Skeletal muscle tissue (tissue), 4 donors: ENCODE measurements around the gene CDS2. TPM values are rescaled to one million over a fixed set of nuclear protein-coding genes. Genes with fewer than 3 reads are reported as not detected.

ENCODE experiments used
- H3K27ac ChIP-seq: one replicate; pipeline ENCODE4 v1.7.0; 2013; ENCODE audit warnings: mild to moderate bottlenecking, low read depth, low read length, inconsistent platforms
- H3K27me3 ChIP-seq, 3 donors: one replicate each; pipeline ENCODE4 v1.7.0; 2013; ENCODE audit warnings: low read length in 3 of 3; ENCODE audit not compliant: control insufficient read depth in 3 of 3, insufficient read depth in 3 of 3
- H3K36me3 ChIP-seq, 3 donors: one replicate each; pipeline ENCODE4 v1.7.0; 2013; ENCODE audit warnings: low read length in 3 of 3; ENCODE audit not compliant: control insufficient read depth in 3 of 3, insufficient read depth in 3 of 3
- H3K4me1 ChIP-seq, 3 donors: one replicate each; pipeline ENCODE4 v1.7.0; 2013; ENCODE audit warnings: low read length in 3 of 3, mild to moderate bottlenecking in 3 of 3; ENCODE audit not compliant: control insufficient read depth in 3 of 3, insufficient read depth in 3 of 3
- H3K4me3 ChIP-seq, 3 donors: one replicate each; pipeline ENCODE4 v1.7.0; 2013; ENCODE audit warnings: low read length in 3 of 3
- H3K9ac ChIP-seq, 3 donors: one replicate each; pipeline ENCODE4 v1.7.0; 2013; ENCODE audit warnings: low read length in 3 of 3, mild to moderate bottlenecking in 3 of 3, moderate library complexity in 2 of 3, low read depth in 1 of 3
- H3K9me3 ChIP-seq, 3 donors: one replicate each; pipeline ENCODE4 v1.7.0; 2013; ENCODE audit warnings: low read length in 3 of 3; ENCODE audit not compliant: control insufficient read depth in 3 of 3
- total RNA-seq: library from RNA; depleted of rRNA; stranded (reverse); fragments of >200 nt; gene quantifications from one replicate; pipeline ENCODE4 v1.2.3, GENCODE V29; 2014
- donor health status: Osteomylitis.

CDS2 gene
- total RNA-seq, 1 donor from 2014 or later = 27.1 TPM

DNA sequence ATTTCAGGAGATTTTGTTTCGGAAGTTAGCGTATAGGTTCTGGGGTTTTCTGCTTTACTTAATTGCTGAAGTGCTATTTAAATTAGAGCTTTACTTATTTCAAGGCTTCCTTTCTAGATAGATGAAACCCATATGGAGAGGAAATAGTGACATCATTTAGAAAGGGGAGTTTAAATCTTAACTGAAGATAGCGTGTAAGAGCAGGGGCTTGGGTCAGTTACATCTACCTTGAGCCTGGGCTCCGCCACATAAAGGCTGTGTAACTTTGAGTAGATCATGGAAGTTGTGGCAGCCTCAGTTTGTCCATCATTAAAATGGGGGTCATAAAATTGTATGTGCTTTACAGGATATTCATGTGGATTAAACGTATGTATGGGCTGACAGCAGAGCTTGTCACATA, 4.7 kb downstream of the CDS2 start:
- Histone ChIP-seq H3K27ac (peak overlapping the region; percentile 21), H3K9me3 (no peaks in the 10 kb centered on the region), H3K4me1 (peaks cover 34 to 41% (median 34%) of the 10 kb centered on the region in 3 donors), H3K9ac (peak overlapping the region in 1 of 3 donors; percentile 19), H3K36me3 (peaks cover 0 to 4% (median 0%) of the 10 kb centered on the region in 3 donors), H3K27me3 (no peaks in the 10 kb centered on the region), H3K4me3 (peak overlapping the region in 1 of 3 donors; percentile 57)

DNA sequence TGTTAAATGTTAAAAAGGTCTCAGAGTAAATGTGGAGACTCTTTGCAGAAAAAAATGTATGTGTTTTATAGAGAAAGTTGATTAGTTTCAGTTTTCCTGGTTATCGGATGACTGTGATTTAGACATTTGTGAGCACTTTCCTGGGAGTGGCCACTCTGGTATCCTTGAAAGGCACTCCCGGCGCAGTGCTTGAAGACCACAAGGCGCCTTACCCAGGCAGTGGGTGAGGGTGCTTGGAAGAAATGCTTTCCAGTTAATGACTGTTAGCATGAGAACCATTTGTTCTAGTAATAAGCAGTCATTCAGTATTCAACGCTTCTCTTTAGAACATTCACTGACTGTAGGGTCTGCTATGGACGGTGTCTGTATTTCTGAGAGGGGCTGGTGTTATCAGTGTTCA, 7.2 kb downstream of the CDS2 start:
- no peaks in the 10 kb centered on the region for H3K9me3 ChIP-seq
- no peak overlapping the region for H3K27ac ChIP-seq
- peaks cover 16 to 24% (median 23%) of the 10 kb centered on the region in 3 donors for H3K4me1 ChIP-seq
- no peaks in the 10 kb centered on the region for H3K27me3 ChIP-seq
- no peaks in the 10 kb centered on the region for H3K36me3 ChIP-seq
- H3K9ac ChIP-seq = no peak overlapping the region
- no peak overlapping the region for H3K4me3 ChIP-seq

GRCh38 chr20:5135363-5136012, 8.7 kb downstream of the CDS2 start:
- peak overlapping the region in 1 of 3 donors; percentile 10 for H3K4me3 ChIP-seq
- peaks cover 16 to 24% (median 23%) of the 10 kb centered on the region in 3 donors for H3K4me1 ChIP-seq
- no peaks in the 10 kb centered on the region for H3K9me3 ChIP-seq
- H3K27ac ChIP-seq = peak overlapping the region; percentile 50
- peak overlapping the region; percentile 10 to 51 (median 14) for H3K9ac ChIP-seq
- H3K36me3 ChIP-seq = no peaks in the 10 kb centered on the region
- no peaks in the 10 kb centered on the region for H3K27me3 ChIP-seq

GRCh38 chr20:5136096-5136495, 9.3 kb downstream of the CDS2 start:
- Histone ChIP-seq H3K4me3 (no peak overlapping the region), H3K9ac (peak overlapping the region in 1 of 3 donors; percentile 51), H3K4me1 (peaks cover 18 to 24% (median 23%) of the 10 kb centered on the region in 3 donors), H3K36me3 (no peaks in the 10 kb centered on the region), H3K27ac (peak overlapping the region; percentile 50), H3K27me3 (no peaks in the 10 kb centered on the region), H3K9me3 (no peaks in the 10 kb centered on the region)

DNA sequence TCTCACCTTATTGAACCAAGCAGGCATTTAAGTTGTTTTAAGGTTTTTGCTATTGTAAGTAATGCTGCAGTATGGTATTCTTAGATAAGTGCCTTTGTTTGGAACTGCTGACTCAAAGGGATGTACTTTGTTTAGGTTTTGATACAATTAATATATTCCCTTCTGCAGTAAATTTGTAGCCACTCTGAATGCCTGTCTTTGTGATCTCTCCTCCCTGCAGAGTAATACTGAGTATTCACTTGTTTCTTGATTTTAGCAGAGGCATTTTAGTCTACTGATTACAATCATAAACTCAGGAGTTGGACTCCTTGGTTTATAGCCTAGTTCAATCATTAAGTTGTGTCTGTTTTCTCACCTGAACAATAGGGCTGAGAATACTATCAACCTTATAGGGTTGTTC, 13.4 kb downstream of the CDS2 start:
- H3K9ac ChIP-seq = no peak overlapping the region
- no peak overlapping the region for H3K27ac ChIP-seq
- H3K27me3 ChIP-seq = no peaks in the 10 kb centered on the region
- no peaks in the 10 kb centered on the region for H3K36me3 ChIP-seq
- peaks cover 14 to 35% (median 34%) of the 10 kb centered on the region in 3 donors for H3K4me1 ChIP-seq
- no peak overlapping the region for H3K4me3 ChIP-seq
- H3K9me3 ChIP-seq = no peaks in the 10 kb centered on the region

DNA sequence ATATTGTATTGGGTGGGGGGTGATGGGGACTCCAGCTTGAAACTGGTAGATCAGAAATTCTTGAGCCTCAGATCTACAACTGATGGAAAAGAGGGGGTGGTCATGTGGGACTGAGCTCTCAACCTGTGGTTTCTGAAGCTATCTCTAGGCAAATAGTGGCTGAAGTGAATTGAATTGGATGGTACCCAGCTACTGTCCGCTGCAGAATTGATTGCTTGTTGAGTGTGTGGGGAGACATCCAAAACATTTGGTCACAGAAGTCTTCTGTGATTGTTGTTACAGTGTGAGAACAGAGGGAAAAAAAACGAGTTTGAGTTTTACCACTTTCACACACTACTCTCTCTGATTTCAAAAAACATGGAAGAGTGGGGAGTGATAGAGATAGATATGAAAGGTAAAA, 14.8 kb downstream of the CDS2 start:
- no peak overlapping the region for H3K9ac ChIP-seq
- H3K9me3 ChIP-seq = no peaks in the 10 kb centered on the region
- no peak overlapping the region for H3K27ac ChIP-seq
- no peak overlapping the region for H3K4me3 ChIP-seq
- no peaks in the 10 kb centered on the region for H3K36me3 ChIP-seq
- H3K27me3 ChIP-seq = no peaks in the 10 kb centered on the region
- H3K4me1 ChIP-seq = peaks cover 8 to 33% (median 33%) of the 10 kb centered on the region in 3 donors

- Histone ChIP-seq H3K27me3 (no peaks in the 10 kb centered on the region), H3K36me3 (no peaks in the 10 kb centered on the region), H3K4me3 (no peak overlapping the region), H3K9me3 (no peaks in the 10 kb centered on the region), H3K27ac (no peak overlapping the region), H3K4me1 (peaks cover 25 to 50% (median 48%) of the 10 kb centered on the region in 3 donors), H3K9ac (no peak overlapping the region)
Measured at GRCh38 chr20:5143851-5144250, 17.0 kb downstream of the CDS2 start.

- peaks cover 33 to 62% (median 59%) of the 10 kb centered on the region in 3 donors for H3K4me1 ChIP-seq
- no peak overlapping the region for H3K4me3 ChIP-seq
- H3K36me3 ChIP-seq = no peaks in the 10 kb centered on the region
- no peak overlapping the region for H3K27ac ChIP-seq
- H3K9ac ChIP-seq = no peak overlapping the region
- H3K9me3 ChIP-seq = no peaks in the 10 kb centered on the region
- no peaks in the 10 kb centered on the region for H3K27me3 ChIP-seq
Measured at GRCh38 chr20:5145365-5146098, 18.7 kb downstream of the CDS2 start.

DNA sequence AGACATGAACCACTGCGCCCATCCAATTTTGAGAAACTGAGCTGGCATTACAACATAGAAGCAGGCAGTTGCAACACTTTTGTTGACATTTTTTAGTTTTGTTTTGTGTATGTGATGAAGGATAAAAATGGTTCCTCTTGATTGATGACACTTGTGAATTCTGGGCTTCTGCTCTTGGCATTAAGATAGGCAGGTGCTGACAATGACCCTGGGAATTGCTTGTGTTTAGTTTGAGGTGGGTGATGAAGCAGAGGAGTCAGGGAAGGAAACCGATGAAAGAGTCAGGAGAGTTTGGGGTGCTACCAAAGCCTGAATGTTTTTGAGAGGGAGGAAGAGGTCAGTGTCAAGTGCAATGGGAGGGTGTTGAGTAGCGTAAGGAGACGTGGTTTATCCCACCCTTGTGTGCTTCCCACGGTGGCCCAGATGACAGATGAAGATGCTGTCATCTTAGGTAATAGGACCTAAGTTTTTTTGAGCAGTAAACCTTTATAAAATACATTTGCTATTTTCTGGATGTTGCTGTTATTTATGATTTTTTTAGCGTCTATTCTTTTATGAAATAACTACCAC, 19.4 kb downstream of the CDS2 start:
- Histone ChIP-seq H3K27ac (no peak overlapping the region), H3K27me3 (no peaks in the 10 kb centered on the region), H3K9ac (no peak overlapping the region), H3K9me3 (no peaks in the 10 kb centered on the region), H3K4me3 (no peak overlapping the region), H3K4me1 (peaks cover 38 to 63% (median 62%) of the 10 kb centered on the region in 3 donors), H3K36me3 (no peaks in the 10 kb centered on the region)
